ENCODE data around the gene MYCBPAP. TPM values are rescaled to one million over a fixed set of nuclear protein-coding genes. Genes with fewer than 3 reads are reported as not detected.

MYCBPAP gene
- polyA plus RNA-seq, 3 donors: not detected

DNA sequence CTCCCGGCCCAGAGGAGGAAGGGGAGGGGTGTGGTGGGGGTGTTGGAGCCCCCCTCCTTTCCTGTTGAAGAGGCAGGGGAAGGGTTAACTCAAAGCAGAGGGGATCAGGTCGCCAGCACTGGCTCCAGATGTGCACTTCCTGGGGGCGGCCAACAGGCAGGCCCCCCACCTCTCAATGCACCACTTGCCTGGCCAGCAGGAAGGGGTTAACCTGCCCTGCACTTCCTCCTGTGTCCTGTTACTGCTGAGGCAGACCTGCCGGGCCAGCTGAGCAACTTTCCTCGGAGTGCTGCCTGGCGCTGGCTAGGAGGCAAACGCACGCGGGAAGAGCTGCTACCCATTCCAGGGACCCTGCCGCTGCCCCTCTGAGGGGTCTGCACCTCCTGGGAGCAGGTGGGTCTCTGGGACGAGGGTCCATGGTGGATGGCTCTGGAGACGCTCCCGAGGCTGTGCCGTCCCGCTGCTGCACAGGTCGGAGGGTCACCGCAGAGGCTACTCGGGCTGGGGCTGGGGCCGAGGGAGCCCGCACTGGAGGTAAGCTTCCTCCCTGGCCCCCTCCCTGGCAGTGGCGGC lies 24.3 kb downstream of the MYCBPAP start, which contains the start of gene EPN3:
TSS of gene EPN3 (plus strand) at position 284 of the 573 bp plus-strand sequence. CDS start 3,822 bp downstream, outside the sequence.
- intact Hi-C loops (cut with micrococcal nuclease): no loop called here
- WGBS (ENCODE audit: insufficient coverage): 4% methylated on average over 19 of the region's 21 CpGs
- H3K4me1 ChIP-seq (ENCODE audit: control insufficient read depth in 1 of 2, insufficient read depth in 2 of 2, low read length in 2 of 2): peaks cover 20 to 36% of the 10 kb centered on the region in 2 donors
- H3K4me3 ChIP-seq (replicated peaks in 1 of 3; ENCODE audit: low read depth in 2 of 3, low read length in 3 of 3): no peak within 1 kb of the TSS
- H3K9me3 Mint-ChIP-seq: peaks cover 0 to 6% (median 2%) of the 10 kb centered on the region in 7 donors
- no peak within 1 kb of the TSS for H3K27ac ChIP-seq (ENCODE audit: low read depth in 1 of 2, low read length in 2 of 2)
- peaks cover 35% of the 10 kb centered on the region for H3K4me1 Mint-ChIP-seq
- no peaks in the 10 kb centered on the region for H3K36me3 ChIP-seq (replicated peaks in 1 of 2; ENCODE audit: control insufficient read depth in 1 of 2, insufficient read depth in 2 of 2, low read length in 2 of 2)
- H3K27ac Mint-ChIP-seq: peak within 1 kb of the TSS in 1 of 7 donors; percentile 18
- H3K9me3 ChIP-seq (replicated peaks in 1 of 2; ENCODE audit: control insufficient read depth in 1 of 2, insufficient read depth in 1 of 2, low read length in 2 of 2): no peaks in the 10 kb centered on the region
- H4K20me1 ChIP-seq (ENCODE audit: insufficient read depth, low read length): no peaks in the 10 kb centered on the region
- peaks cover 38 to 51% (median 47%) of the 10 kb centered on the region in 3 donors for H3K27me3 Mint-ChIP-seq (ENCODE audit: low read depth in 3 of 3)
- no peak within 1 kb of the TSS for H3K9ac ChIP-seq (ENCODE audit: insufficient read depth, low read length, poor library complexity, severe bottlenecking)
- DNase-seq: no peak
- no peak within 1 kb of the TSS for H3K4me2 ChIP-seq (replicated peaks; ENCODE audit: extremely low read depth, low read length, poor library complexity, severe bottlenecking)
- peaks cover 19 to 34% of the 10 kb centered on the region in 2 donors for H3K27me3 ChIP-seq (ENCODE audit: control insufficient read depth in 2 of 2, insufficient read depth in 2 of 2, low read length in 2 of 2)
- peak within 1 kb of the TSS; percentile 41 to 77 for H3K4me3 Mint-ChIP-seq
- TF ChIP-seq, protein P1, sequence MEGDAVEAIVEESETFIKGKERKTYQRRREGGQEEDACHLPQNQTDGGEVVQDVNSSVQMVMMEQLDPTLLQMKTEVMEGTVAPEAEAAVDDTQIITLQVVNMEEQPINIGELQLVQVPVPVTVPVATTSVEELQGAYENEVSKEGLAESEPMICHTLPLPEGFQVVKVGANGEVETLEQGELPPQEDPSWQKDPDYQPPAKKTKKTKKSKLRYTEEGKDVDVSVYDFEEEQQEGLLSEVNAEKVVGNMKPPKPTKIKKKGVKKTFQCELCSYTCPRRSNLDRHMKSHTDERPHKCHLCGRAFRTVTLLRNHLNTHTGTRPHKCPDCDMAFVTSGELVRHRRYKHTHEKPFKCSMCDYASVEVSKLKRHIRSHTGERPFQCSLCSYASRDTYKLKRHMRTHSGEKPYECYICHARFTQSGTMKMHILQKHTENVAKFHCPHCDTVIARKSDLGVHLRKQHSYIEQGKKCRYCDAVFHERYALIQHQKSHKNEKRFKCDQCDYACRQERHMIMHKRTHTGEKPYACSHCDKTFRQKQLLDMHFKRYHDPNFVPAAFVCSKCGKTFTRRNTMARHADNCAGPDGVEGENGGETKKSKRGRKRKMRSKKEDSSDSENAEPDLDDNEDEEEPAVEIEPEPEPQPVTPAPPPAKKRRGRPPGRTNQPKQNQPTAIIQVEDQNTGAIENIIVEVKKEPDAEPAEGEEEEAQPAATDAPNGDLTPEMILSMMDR (IDR thresholded peaks at IDR 0.05): no peak
- H2AFZ ChIP-seq (ENCODE audit: insufficient read depth, low read depth, low read length, poor library complexity, severe bottlenecking): no peak within 1 kb of the TSS
- peaks cover 0 to 7% of the 10 kb centered on the region in 2 donors for H3K36me3 Mint-ChIP-seq
- H3K79me2 ChIP-seq (ENCODE audit: insufficient read depth, low read length): no peaks in the 10 kb centered on the region

DNA sequence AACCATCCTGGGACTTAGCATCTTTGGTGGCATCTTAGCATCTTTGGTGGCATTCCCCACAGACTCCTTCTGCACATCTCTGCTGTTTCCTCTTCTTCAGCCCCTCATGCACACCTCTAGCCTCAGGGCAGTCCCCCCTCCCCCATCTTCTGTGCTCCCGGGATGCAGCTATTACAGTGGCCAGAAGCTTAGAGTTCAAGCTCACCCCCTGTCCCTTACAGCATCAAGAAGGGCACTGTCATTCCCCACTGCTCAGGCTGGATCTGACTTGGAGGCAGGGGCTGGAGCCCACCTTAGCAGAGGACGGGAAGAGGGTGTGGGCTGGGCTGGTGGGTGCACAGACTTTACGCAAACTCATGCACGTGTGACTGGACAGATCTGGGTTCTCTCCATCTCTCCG lies 24.9 kb downstream of the MYCBPAP start:
- no peak for DNase-seq
- H3K27me3 Mint-ChIP-seq (ENCODE audit: low read depth in 3 of 3): peaks cover 38 to 51% (median 47%) of the 10 kb centered on the region in 3 donors
- no peak overlapping the region for H2AFZ ChIP-seq (ENCODE audit: insufficient read depth, low read depth, low read length, poor library complexity, severe bottlenecking)
- peaks cover 19 to 34% of the 10 kb centered on the region in 2 donors for H3K27me3 ChIP-seq (ENCODE audit: control insufficient read depth in 2 of 2, insufficient read depth in 2 of 2, low read length in 2 of 2)
- intact Hi-C loops (cut with micrococcal nuclease): no loop called here
- no peak overlapping the region for H3K4me2 ChIP-seq (replicated peaks; ENCODE audit: extremely low read depth, low read length, poor library complexity, severe bottlenecking)
- H3K4me3 ChIP-seq (replicated peaks in 1 of 3; ENCODE audit: low read depth in 2 of 3, low read length in 3 of 3): no peak overlapping the region
- H3K27ac Mint-ChIP-seq: peak overlapping the region in 1 of 7 donors; percentile 18
- H3K4me1 ChIP-seq (ENCODE audit: control insufficient read depth in 1 of 2, insufficient read depth in 2 of 2, low read length in 2 of 2): peaks cover 18 to 31% of the 10 kb centered on the region in 2 donors
- H3K9me3 Mint-ChIP-seq: peaks cover 0 to 6% (median 2%) of the 10 kb centered on the region in 7 donors
- no peaks in the 10 kb centered on the region for H3K79me2 ChIP-seq (ENCODE audit: insufficient read depth, low read length)
- TF ChIP-seq, protein P1 (IDR thresholded peaks at IDR 0.05): no peak
- H3K9me3 ChIP-seq (replicated peaks in 1 of 2; ENCODE audit: control insufficient read depth in 1 of 2, insufficient read depth in 1 of 2, low read length in 2 of 2): no peaks in the 10 kb centered on the region
- H3K36me3 ChIP-seq (replicated peaks in 1 of 2; ENCODE audit: control insufficient read depth in 1 of 2, insufficient read depth in 2 of 2, low read length in 2 of 2): no peaks in the 10 kb centered on the region
- H3K27ac ChIP-seq (ENCODE audit: low read depth in 1 of 2, low read length in 2 of 2): no peak overlapping the region
- H3K36me3 Mint-ChIP-seq: peaks cover 0 to 7% of the 10 kb centered on the region in 2 donors
- 5% methylated on average over 4 of the region's 5 CpGs for WGBS (ENCODE audit: insufficient coverage)
- peaks cover 34% of the 10 kb centered on the region for H3K4me1 Mint-ChIP-seq
- peak overlapping the region in 1 of 2 donors; percentile 77 for H3K4me3 Mint-ChIP-seq
- no peak overlapping the region for H3K9ac ChIP-seq (ENCODE audit: insufficient read depth, low read length, poor library complexity, severe bottlenecking)
- no peaks in the 10 kb centered on the region for H4K20me1 ChIP-seq (ENCODE audit: insufficient read depth, low read length)
